Natural killer cell (primary cell): ENCODE results near the gene NEIL3. TPM values are rescaled to one million over a fixed set of nuclear protein-coding genes. Genes with fewer than 3 reads are reported as not detected.

ENCODE experiments used
- ATAC-seq, 3 donors: fragments of 150-1000 bp in 2 of 3; fragments of 200-7000 bp in 1 of 3; cut with Tn5 transposase; 1 replicate in 1 of 3; 2 replicates in 2 of 3; pipeline ENCODE4 v1.10.0; 2021; ENCODE audit warnings: mild to moderate bottlenecking in 2 of 3, moderate library complexity in 2 of 3
- DNase-seq, 2 donors: peaks; one replicate each; pipeline versions ENCODE4 v3.0.0 to v3.0.0-alpha.2; 2013 to 2021; ENCODE audit warnings: mixed read lengths in 1 of 2
- H3K27ac ChIP-seq: one replicate; pipeline ENCODE4 v1.5.1; 2013; ENCODE audit warnings: mild to moderate bottlenecking, low read length
- H3K27me3 ChIP-seq: one replicate; pipeline ENCODE4 v1.6.1; 2013; ENCODE audit warnings: low read length; ENCODE audit not compliant: control insufficient read depth, insufficient read depth
- H3K36me3 ChIP-seq: one replicate; pipeline ENCODE4 v1.6.1; 2013; ENCODE audit warnings: low read length; ENCODE audit not compliant: control insufficient read depth, insufficient read depth
- H3K4me1 ChIP-seq: one replicate; pipeline ENCODE4 v1.6.1; 2013; ENCODE audit warnings: low read length; ENCODE audit not compliant: control insufficient read depth, insufficient read depth
- H3K4me3 ChIP-seq: one replicate; pipeline ENCODE4 v1.5.1; 2013; ENCODE audit warnings: low read length
- H3K9me3 ChIP-seq: one replicate; pipeline ENCODE4 v1.6.1; 2013; ENCODE audit warnings: low read length; ENCODE audit not compliant: control insufficient read depth, insufficient read depth
- H3K27ac Mint-ChIP-seq, 2 donors: one replicate each; pipeline ENCODE4 v1.8.0; 2022; ENCODE audit warnings: mild to moderate bottlenecking in 2 of 2, mixed read lengths in 2 of 2, moderate library complexity in 1 of 2
- H3K27me3 Mint-ChIP-seq, 2 donors: one replicate each; pipeline ENCODE4 v1.8.0; 2022; ENCODE audit warnings: low read depth in 2 of 2, mixed read lengths in 2 of 2
- H3K36me3 Mint-ChIP-seq: one replicate; pipeline ENCODE4 v1.8.0; 2022; ENCODE audit warnings: mixed read lengths
- H3K4me1 Mint-ChIP-seq, 2 donors: one replicate each; pipeline ENCODE4 v1.8.0; 2022; ENCODE audit warnings: mixed read lengths in 2 of 2
- H3K4me3 Mint-ChIP-seq: one replicate; pipeline ENCODE4 v1.8.0; 2022; ENCODE audit warnings: mild to moderate bottlenecking, moderate library complexity, mixed read lengths
- H3K9me3 Mint-ChIP-seq, 2 donors: one replicate each; pipeline ENCODE4 v1.8.0; 2022; ENCODE audit warnings: mixed read lengths in 2 of 2
- WGBS: methylation state at CpG from one replicate; pipeline ENCODE4 v1.1.7; 2013; ENCODE audit warnings: missing lambda C conversion rate; ENCODE audit not compliant: insufficient coverage; 5-methylcytosine and 5-hydroxymethylcytosine counted together
- intact Hi-C: fragments of 100-400 bp; cut with micrococcal nuclease; formaldehyde crosslinking; loops from one replicate; pipeline ENCODE4 v1.14.2; 2022
- total RNA-seq, 4 donors: library from RNA; stranded (reverse); fragments of 120-200 nt in 1 of 4; gene quantifications; one replicate each; pipeline versions ENCODE4 v1.2.3 to v1.2.4, GENCODE V29; 2013 to 2022
- TF ChIP-seq, protein P1 (sequence below): fragments of 200-600 bp; IDR thresholded peaks from one replicate; pipeline ENCODE4 v1.8.0; 2022; ENCODE audit warnings: antibody characterized with exemption

The NEIL3 gene
- total RNA-seq, 3 donors from 2014 or later (not counting 1 experiment from before 2014, with no cell fraction given) = 0.45 to 1.9 (median 1.2) TPM

DNA sequence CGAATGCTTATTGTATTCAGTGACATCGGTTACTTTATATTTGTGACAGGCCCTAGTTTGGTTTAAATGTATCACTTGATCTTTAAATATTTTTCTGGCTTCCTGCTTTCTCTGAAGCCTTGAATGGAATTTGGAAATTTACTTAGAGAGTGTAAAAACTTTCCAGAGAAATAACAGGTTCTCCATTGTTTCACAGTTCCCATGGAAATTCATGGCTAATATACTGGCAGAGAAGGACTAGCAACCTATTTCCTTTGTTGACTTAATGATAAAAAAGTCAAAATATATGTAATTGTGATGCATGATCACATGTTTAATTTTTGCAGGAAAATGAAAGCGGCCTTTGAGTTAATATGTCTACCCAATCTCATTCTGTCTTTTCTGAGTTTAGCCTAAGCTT is 13.2 kb downstream of the NEIL3 start:
- no peaks in the 10 kb centered on the region for H3K27me3 Mint-ChIP-seq
- TF ChIP-seq, protein P1, sequence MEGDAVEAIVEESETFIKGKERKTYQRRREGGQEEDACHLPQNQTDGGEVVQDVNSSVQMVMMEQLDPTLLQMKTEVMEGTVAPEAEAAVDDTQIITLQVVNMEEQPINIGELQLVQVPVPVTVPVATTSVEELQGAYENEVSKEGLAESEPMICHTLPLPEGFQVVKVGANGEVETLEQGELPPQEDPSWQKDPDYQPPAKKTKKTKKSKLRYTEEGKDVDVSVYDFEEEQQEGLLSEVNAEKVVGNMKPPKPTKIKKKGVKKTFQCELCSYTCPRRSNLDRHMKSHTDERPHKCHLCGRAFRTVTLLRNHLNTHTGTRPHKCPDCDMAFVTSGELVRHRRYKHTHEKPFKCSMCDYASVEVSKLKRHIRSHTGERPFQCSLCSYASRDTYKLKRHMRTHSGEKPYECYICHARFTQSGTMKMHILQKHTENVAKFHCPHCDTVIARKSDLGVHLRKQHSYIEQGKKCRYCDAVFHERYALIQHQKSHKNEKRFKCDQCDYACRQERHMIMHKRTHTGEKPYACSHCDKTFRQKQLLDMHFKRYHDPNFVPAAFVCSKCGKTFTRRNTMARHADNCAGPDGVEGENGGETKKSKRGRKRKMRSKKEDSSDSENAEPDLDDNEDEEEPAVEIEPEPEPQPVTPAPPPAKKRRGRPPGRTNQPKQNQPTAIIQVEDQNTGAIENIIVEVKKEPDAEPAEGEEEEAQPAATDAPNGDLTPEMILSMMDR = no peak
- H3K27ac Mint-ChIP-seq = no peak overlapping the region
- H3K9me3 ChIP-seq = no peaks in the 10 kb centered on the region
- H3K4me3 Mint-ChIP-seq = no peak overlapping the region
- H3K4me3 ChIP-seq = no peak overlapping the region
- DNase-seq = no peak
- peaks cover 0 to 7% of the 10 kb centered on the region in 2 donors for H3K4me1 Mint-ChIP-seq
- no peaks in the 10 kb centered on the region for H3K4me1 ChIP-seq
- WGBS = 100% methylated on average over 2 of the region's 3 CpGs
- no peaks in the 10 kb centered on the region for H3K36me3 Mint-ChIP-seq
- intact Hi-C loops = no loop called here
- H3K9me3 Mint-ChIP-seq = no peaks in the 10 kb centered on the region
- no peak for ATAC-seq
- H3K36me3 ChIP-seq = no peaks in the 10 kb centered on the region
- no peaks in the 10 kb centered on the region for H3K27me3 ChIP-seq
- H3K27ac ChIP-seq = no peak overlapping the region

GRCh38 chr4:177323416-177323815 is 13.7 kb downstream of the NEIL3 start:
- Mint-ChIP-seq H3K36me3 (no peaks in the 10 kb centered on the region), H3K4me1 (peaks cover 0 to 7% of the 10 kb centered on the region in 2 donors), H3K9me3 (no peaks in the 10 kb centered on the region), H3K27me3 (no peaks in the 10 kb centered on the region), H3K27ac (no peak overlapping the region), H3K4me3 (no peak overlapping the region)
- no peaks in the 10 kb centered on the region for H3K4me1 ChIP-seq
- no peaks in the 10 kb centered on the region for H3K36me3 ChIP-seq
- intact Hi-C loops = no loop called here
- DNase-seq = no peak
- no peak overlapping the region for H3K4me3 ChIP-seq
- ATAC-seq = no peak
- 100% methylated on average over 1 of the region's 1 CpG for WGBS
- H3K9me3 ChIP-seq = no peaks in the 10 kb centered on the region
- no peaks in the 10 kb centered on the region for H3K27me3 ChIP-seq
- TF ChIP-seq, protein P1 = no peak
- H3K27ac ChIP-seq = no peak overlapping the region

DNA sequence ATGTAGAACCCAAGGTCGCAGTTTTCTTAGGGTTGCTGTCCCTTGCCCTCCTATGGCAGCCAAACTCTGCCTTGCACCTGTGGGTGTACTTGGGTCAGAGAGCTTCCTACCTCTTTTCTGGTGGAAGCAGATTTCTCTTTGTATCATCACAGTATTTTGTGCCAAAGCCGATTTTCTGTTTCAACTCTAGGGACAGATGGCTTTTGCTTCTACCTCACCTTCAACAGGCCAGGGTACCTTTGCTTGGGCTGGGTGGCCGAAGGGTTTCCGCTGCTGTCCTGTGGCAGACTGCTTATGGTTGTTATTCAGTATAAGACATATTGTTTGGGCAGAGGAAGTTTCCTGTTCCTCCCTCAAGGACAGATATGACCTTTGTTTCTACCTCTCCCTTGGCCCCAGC is 22.4 kb downstream of the NEIL3 start:
- Mint-ChIP-seq H3K4me1 (peaks cover 0 to 6% of the 10 kb centered on the region in 2 donors), H3K4me3 (no peak overlapping the region), H3K9me3 (peaks cover 0 to 2% of the 10 kb centered on the region in 2 donors), H3K27me3 (no peaks in the 10 kb centered on the region), H3K27ac (no peak overlapping the region), H3K36me3 (no peaks in the 10 kb centered on the region)
- Histone ChIP-seq H3K27me3 (no peaks in the 10 kb centered on the region), H3K27ac (no peak overlapping the region), H3K36me3 (no peaks in the 10 kb centered on the region), H3K9me3 (no peaks in the 10 kb centered on the region), H3K4me3 (no peak overlapping the region), H3K4me1 (no peaks in the 10 kb centered on the region)
- WGBS = 71% methylated on average over 2 of the region's 4 CpGs
- DNase-seq (no peak), ATAC-seq (no peak)
- intact Hi-C loops = no loop called here
- TF ChIP-seq, protein P1 = no peak
